K562 (cell line): ENCODE measurements around the gene ZCCHC24. TPM values are rescaled to one million over a fixed set of nuclear protein-coding genes. Genes with fewer than 3 reads are reported as not detected.
A peak's percentile ranks its signal among the peaks of the same experiment; 100 is the strongest.

Source experiments
- BCLAF1 ChIP-seq, 2 experiments: fragments of 450-650 bp in 1 of 2; IDR thresholded peaks; 2 replicates each; pipeline ENCODE4 v1.6.1; 2011 to 2017; ENCODE audit warnings: low read depth in 2 of 2, antibody characterized with exemption in 1 of 2, borderline replicate concordance in 1 of 2, low read length in 1 of 2, mild to moderate bottlenecking in 1 of 2, mixed read lengths in 1 of 2; ENCODE audit not compliant: control insufficient read depth in 1 of 2
- BCOR ChIP-seq: fragments of 450-650 bp; IDR thresholded peaks from 2 replicates; pipeline ENCODE4 v1.6.1; 2016
- BMI1 ChIP-seq: fragments of 150-350 bp; IDR thresholded peaks from 2 replicates; pipeline ENCODE4 v1.6.1; 2014; ENCODE audit warnings: low read length
- CHD4 ChIP-seq: fragments of 200-600 bp; sonication (generic); IDR thresholded peaks from 3 replicates; pipeline ENCODE4 v1.6.1; 2012; ENCODE audit warnings: low read depth, mild to moderate bottlenecking, mixed read lengths, low read length, inconsistent platforms; ENCODE audit not compliant: insufficient read depth, insufficient replicate concordance, poor library complexity, severe bottlenecking
- KLF13 ChIP-seq: fragments of 450-650 bp; IDR thresholded peaks from 2 replicates; pipeline ENCODE4 v1.6.1; 2016; ENCODE audit warnings: missing genetic modification characterization, low read depth, mild to moderate bottlenecking, missing compliant biosample characterization, moderate library complexity, borderline replicate concordance
- NCOA2 ChIP-seq, 2 experiments: fragments of 450-650 bp; IDR thresholded peaks; 2 replicates each; pipeline ENCODE4 v1.6.1; 2018; ENCODE audit warnings: mild to moderate bottlenecking in 2 of 2, moderate library complexity in 1 of 2; ENCODE audit not compliant: partially characterized antibody in 2 of 2
- NR1H2 ChIP-seq: sonication (generic); formaldehyde crosslinking; IDR thresholded peaks from 2 replicates; pipeline ENCODE4 v1.4.0; 2020; ENCODE audit warnings: mild to moderate bottlenecking, missing genetic modification reagents
- RBM25 ChIP-seq: fragments of 200-400 bp; formaldehyde crosslinking; IDR thresholded peaks from 2 replicates; pipeline ENCODE4 v1.6.1; 2018; ENCODE audit warnings: low read length, low read depth, moderate library complexity; ENCODE audit not compliant: severe bottlenecking
- RHOXF2B ChIP-seq: fragments of 250-450 bp; sonication (Bioruptor Pico); conservative IDR thresholded peaks from 2 replicates; pipeline ENCODE4 v1.5.1; 2021
- RNF2 ChIP-seq: sonication (generic); IDR thresholded peaks from 2 replicates; pipeline ENCODE4 v1.6.1; 2016
- SETDB1 ChIP-seq: IDR thresholded peaks from one replicate; pipeline ENCODE4 v1.6.1; 2012; ENCODE audit warnings: low read length, control low read depth, inconsistent platforms
- SMAD3 ChIP-seq: fragments of 450-650 bp; formaldehyde crosslinking; conservative IDR thresholded peaks from 2 replicates; pipeline ENCODE4 v1.4.0; 2020; ENCODE audit warnings: mild to moderate bottlenecking
- SMARCB1 ChIP-seq: IDR thresholded peaks from 2 replicates; pipeline ENCODE4 v1.6.1; 2011; ENCODE audit warnings: improper control_type of control experiment, low read depth; ENCODE audit not compliant: insufficient read length
- STAT5B ChIP-seq: fragments of 250-450 bp; sonication (Bioruptor Pico); IDR thresholded peaks from 2 replicates; pipeline ENCODE4 v1.8.0; 2021; ENCODE audit warnings: mild to moderate bottlenecking, inconsistent platforms
- SUPT5H ChIP-seq: fragments of 450-650 bp; IDR thresholded peaks from 2 replicates; pipeline ENCODE4 v1.6.1; 2016
- TARDBP ChIP-seq: fragments of 450-650 bp; IDR thresholded peaks from 2 replicates; pipeline ENCODE4 v1.6.1; 2016
- ZC3H4 ChIP-seq: sonication (generic); formaldehyde crosslinking; IDR thresholded peaks from 2 replicates; pipeline ENCODE4 v1.9.0; 2021; ENCODE audit warnings: missing genetic modification reagents, borderline replicate concordance
- ZNF324 ChIP-seq: fragments of 250-450 bp; sonication (Bioruptor Pico); IDR thresholded peaks from 2 replicates; pipeline ENCODE4 v1.4.0; 2020; ENCODE audit warnings: mild to moderate bottlenecking
- polyA plus RNA-seq, 8 experiments: library from polyadenylated mRNA; depleted of rRNA in 4 of 8; stranded (reverse) in 5 of 8; unstranded in 3 of 8; fragments of >200 nt; fragmentation: Nextera tagmentation in 2 of 8; fragmentation: Illumina TruSeq in 1 of 8; extraction: Ambion mirVana in 2 of 8; extraction: Trizol in 1 of 8; gene quantifications; 2 replicates each; pipeline versions ENCODE4 v1.2.1 to v1.2.3, GENCODE V29; 2011 to 2014; ENCODE audit warnings: inconsistent platforms in 1 of 8, missing spikeins in 1 of 8
- total RNA-seq, 7 experiments: library from RNA; depleted of rRNA in 6 of 7; stranded (reverse); fragments of >200 nt in 6 of 7; fragmentation: Illumina TruSeq in 2 of 7; extraction: Trizol in 2 of 7; gene quantifications; 2 replicates each; pipeline versions ENCODE4 v1.2.1 to v1.2.3, GENCODE V29; 2011 to 2021; ENCODE audit warnings: low replicate concordance in 1 of 7
- TF ChIP-seq, protein P1 (sequence below): fragments of 250-450 bp; sonication (Bioruptor Pico); IDR thresholded peaks from 2 replicates; pipeline ENCODE4 v1.5.0; 2020; ENCODE audit warnings: mild to moderate bottlenecking
- TF ChIP-seq, protein P2 (sequence below): IDR thresholded peaks from 2 replicates; pipeline ENCODE4 v1.6.1; 2011; ENCODE audit warnings: borderline replicate concordance, low read depth, mild to moderate bottlenecking, moderate library complexity, low read length; ENCODE audit not compliant: insufficient read depth, poor library complexity, severe bottlenecking
- TF ChIP-seq, protein P3 (sequence below): sonication (generic); formaldehyde crosslinking; IDR thresholded peaks from 2 replicates; pipeline ENCODE4 v1.8.1; 2022; ENCODE audit warnings: missing genetic modification reagents

Gene ZCCHC24
- total and polyA plus RNA-seq, 9 of the 15 experiments (the other 6 are each of a cell fraction or from before 2014, with no cell fraction given): 0.84 to 11.0 (median 4.6) TPM

GRCh38 chr10:79445161-79445976 is at the start of gene ZCCHC24 (continued):
- TF ChIP-seq ZC3H4: peak; percentile 42; the same call in 1 of the 2 replicates
- no peak for TF ChIP-seq NR1H2 (CRISPR knock-in tag)
- TF ChIP-seq ZNF324 (CRISPR knock-in tag): no peak
- TF ChIP-seq, protein P1, sequence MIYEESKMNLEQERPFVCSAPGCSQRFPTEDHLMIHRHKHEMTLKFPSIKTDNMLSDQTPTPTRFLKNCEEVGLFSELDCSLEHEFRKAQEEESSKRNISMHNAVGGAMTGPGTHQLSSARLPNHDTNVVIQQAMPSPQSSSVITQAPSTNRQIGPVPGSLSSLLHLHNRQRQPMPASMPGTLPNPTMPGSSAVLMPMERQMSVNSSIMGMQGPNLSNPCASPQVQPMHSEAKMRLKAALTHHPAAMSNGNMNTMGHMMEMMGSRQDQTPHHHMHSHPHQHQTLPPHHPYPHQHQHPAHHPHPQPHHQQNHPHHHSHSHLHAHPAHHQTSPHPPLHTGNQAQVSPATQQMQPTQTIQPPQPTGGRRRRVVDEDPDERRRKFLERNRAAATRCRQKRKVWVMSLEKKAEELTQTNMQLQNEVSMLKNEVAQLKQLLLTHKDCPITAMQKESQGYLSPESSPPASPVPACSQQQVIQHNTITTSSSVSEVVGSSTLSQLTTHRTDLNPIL: no peak
- no peak for TF ChIP-seq BMI1
- no peak for TF ChIP-seq SMARCB1
- TF ChIP-seq SETDB1: no peak
- TF ChIP-seq, protein P2, sequence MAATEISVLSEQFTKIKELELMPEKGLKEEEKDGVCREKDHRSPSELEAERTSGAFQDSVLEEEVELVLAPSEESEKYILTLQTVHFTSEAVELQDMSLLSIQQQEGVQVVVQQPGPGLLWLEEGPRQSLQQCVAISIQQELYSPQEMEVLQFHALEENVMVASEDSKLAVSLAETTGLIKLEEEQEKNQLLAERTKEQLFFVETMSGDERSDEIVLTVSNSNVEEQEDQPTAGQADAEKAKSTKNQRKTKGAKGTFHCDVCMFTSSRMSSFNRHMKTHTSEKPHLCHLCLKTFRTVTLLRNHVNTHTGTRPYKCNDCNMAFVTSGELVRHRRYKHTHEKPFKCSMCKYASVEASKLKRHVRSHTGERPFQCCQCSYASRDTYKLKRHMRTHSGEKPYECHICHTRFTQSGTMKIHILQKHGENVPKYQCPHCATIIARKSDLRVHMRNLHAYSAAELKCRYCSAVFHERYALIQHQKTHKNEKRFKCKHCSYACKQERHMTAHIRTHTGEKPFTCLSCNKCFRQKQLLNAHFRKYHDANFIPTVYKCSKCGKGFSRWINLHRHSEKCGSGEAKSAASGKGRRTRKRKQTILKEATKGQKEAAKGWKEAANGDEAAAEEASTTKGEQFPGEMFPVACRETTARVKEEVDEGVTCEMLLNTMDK: no peak
- no peak for TF ChIP-seq RHOXF2B (CRISPR knock-in tag)
- no peak for TF ChIP-seq CHD4
- no peak for TF ChIP-seq NCOA2 (IDR thresholded peaks at IDR 0.05; ENCODE audit: partially characterized antibody in 2 of 2)
- no peak for TF ChIP-seq STAT5B (CRISPR knock-in tag)
- no peak for TF ChIP-seq BCOR
- TF ChIP-seq SUPT5H: no peak
- TF ChIP-seq RBM25: no peak
- TF ChIP-seq TARDBP: no peak; the same call in 1 of the 2 replicates
- TF ChIP-seq RNF2: no peak
- no peak for TF ChIP-seq SMAD3 (CRISPR knock-in tag)
- TF ChIP-seq, protein P3, sequence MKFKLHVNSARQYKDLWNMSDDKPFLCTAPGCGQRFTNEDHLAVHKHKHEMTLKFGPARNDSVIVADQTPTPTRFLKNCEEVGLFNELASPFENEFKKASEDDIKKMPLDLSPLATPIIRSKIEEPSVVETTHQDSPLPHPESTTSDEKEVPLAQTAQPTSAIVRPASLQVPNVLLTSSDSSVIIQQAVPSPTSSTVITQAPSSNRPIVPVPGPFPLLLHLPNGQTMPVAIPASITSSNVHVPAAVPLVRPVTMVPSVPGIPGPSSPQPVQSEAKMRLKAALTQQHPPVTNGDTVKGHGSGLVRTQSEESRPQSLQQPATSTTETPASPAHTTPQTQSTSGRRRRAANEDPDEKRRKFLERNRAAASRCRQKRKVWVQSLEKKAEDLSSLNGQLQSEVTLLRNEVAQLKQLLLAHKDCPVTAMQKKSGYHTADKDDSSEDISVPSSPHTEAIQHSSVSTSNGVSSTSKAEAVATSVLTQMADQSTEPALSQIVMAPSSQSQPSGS (CRISPR knock-in tag): no peak
- 0 out of 4 replicates have a peak, but pooled peaks of 1 of the 2 experiments have one; percentile 46 for TF ChIP-seq BCLAF1 (IDR thresholded peaks at IDR 0.05; ENCODE audit: borderline replicate concordance in 1 of 2, control insufficient read depth in 1 of 2, low read depth in 2 of 2, low read length in 1 of 2)
- no peak for TF ChIP-seq KLF13 (tag)
